Prostate gland (tissue), 2 donors: Measurements from ENCODE around the gene SPATA2. TPM values are rescaled to one million over a fixed set of nuclear protein-coding genes. Genes with fewer than 3 reads are reported as not detected.
A peak's percentile ranks its signal among the peaks of the same experiment; 100 is the strongest.
"Not testable (repeated sequence)": the region's sequence is repeated elsewhere in the genome, so short reads cannot be mapped to it uniquely, and the experiment has no call there.

Source experiments
- DNase-seq: peaks from one replicate; pipeline ENCODE4 v3.0.0-alpha.2; 2019; ENCODE audit warnings: low spot score
- H3K27ac ChIP-seq, 2 donors: fragments of 200-600 bp; sonication (generic); 2 replicates each; pipeline ENCODE4 v1.5.1; 2017 to 2019
- H3K27me3 ChIP-seq: fragments of 200-600 bp; sonication (generic); replicated peaks from 2 replicates; pipeline ENCODE4 v1.5.1; 2019; ENCODE audit not compliant: insufficient read depth
- H3K36me3 ChIP-seq, 2 donors: fragments of 200-600 bp; sonication (generic); 1 replicate in 1 of 2; 2 replicates in 1 of 2; pipeline versions ENCODE4 v1.5.1 to v1.8.1; 2017 to 2019
- H3K4me1 ChIP-seq: fragments of 200-600 bp; sonication (generic); replicated peaks from 2 replicates; pipeline ENCODE4 v1.5.1; 2019
- H3K4me3 ChIP-seq, 2 donors: fragments of 200-600 bp; sonication (generic); 2 replicates each; pipeline ENCODE4 v1.5.1; 2017 to 2019
- H3K9me3 ChIP-seq: fragments of 200-600 bp; sonication (generic); 2 replicates; pipeline ENCODE4 v1.5.1; 2017
- CTCF ChIP-seq, 4 experiments: fragments of 200-600 bp in 2 of 4; fragments of 450-650 bp in 2 of 4; sonication (generic) in 2 of 4; IDR thresholded peaks; 1 replicate in 3 of 4; 2 replicates in 1 of 4; pipeline ENCODE4 v1.5.1; 2016 to 2019; ENCODE audit warnings: antibody characterized with exemption in 4 of 4, mild to moderate bottlenecking in 2 of 4, moderate library complexity in 2 of 4
- POLR2A ChIP-seq: fragments of 450-650 bp; IDR thresholded peaks from one replicate; pipeline ENCODE4 v1.6.1; 2016; ENCODE audit warnings: antibody characterized with exemption, mild to moderate bottlenecking
- POLR2AphosphoS5 ChIP-seq: sonication (generic); formaldehyde crosslinking; IDR thresholded peaks from one replicate; pipeline ENCODE4 v1.6.1; 2017; ENCODE audit warnings: antibody characterized with exemption
- whole genome bisulfite sequencing: methylation state at CpG from one replicate; pipeline ENCODE4 v1.1.5; 2018; 5-methylcytosine and 5-hydroxymethylcytosine counted together
- intact Hi-C: fragments of 100-400 bp; cut with DNase I; formaldehyde crosslinking; loops from one replicate; pipeline ENCODE4 v1.14.2; 2022
- total RNA-seq, 2 donors: library from RNA; depleted of rRNA; stranded (reverse); fragments of >200 nt; gene quantifications; one replicate each; pipeline ENCODE4 v1.1.0, GENCODE V29; 2016

SPATA2 gene
- total RNA-seq, 2 donors from 2014 or later: 9.2 to 15.2 TPM

DNA sequence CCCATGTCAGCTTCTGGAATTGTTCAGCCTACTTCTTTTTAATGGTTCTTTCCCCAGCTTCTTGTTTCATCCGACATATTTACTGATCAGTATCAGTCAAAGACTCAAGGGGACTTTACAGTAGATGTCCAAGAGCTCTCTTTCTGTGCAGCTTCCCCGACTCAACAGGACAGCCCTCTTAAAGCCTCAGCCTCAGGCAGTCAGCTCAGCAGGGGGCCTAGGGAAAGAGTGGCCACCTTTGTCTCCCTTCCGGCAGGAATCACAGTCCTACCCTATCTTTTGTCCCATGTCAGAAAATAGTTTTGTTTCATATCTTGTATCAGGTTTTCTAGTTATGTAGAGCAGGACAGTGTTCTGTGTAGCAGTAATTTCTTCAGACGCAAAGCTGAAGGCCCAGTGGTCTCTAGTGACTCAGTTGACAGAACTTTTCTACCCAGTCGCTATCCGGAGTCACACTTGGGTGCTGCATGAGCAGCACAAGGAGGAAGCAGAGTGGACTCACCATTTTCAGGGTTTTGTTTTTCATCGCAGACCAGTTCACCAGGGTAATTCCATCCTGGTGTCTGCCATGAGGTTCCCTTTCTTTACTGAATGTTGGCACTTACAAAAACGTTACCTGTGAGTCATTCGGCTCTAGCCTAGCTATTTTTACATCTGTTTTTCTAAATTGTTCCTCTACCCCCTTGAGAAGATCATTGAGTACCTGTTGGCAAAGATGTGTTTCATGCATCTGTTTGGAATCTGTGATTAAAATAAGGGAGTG lies 47.7 kb downstream of the SPATA2 start:
- intact Hi-C loops: no loop called here
- 64% methylated on average over 9 of the region's 9 CpGs for WGBS
- H3K36me3 ChIP-seq: no peaks in the 10 kb centered on the region
- no peaks in the 10 kb centered on the region for H3K27me3 ChIP-seq
- H3K4me3 ChIP-seq: no peak overlapping the region
- no peak for TF ChIP-seq CTCF (IDR thresholded peaks at IDR 0.05)
- TF ChIP-seq POLR2AphosphoS5: no peak
- no peak for TF ChIP-seq POLR2A
- H3K9me3 ChIP-seq: no peaks in the 10 kb centered on the region
- no peaks in the 10 kb centered on the region for H3K4me1 ChIP-seq
- DNase-seq: no peak
- H3K27ac ChIP-seq: no peak overlapping the region

GRCh38 chr20:49866051-49866450 lies 49.3 kb downstream of the SPATA2 start:
- TF ChIP-seq POLR2A: no peak
- TF ChIP-seq CTCF (IDR thresholded peaks at IDR 0.05): no peak
- no peak for TF ChIP-seq POLR2AphosphoS5
- H3K9me3 ChIP-seq: no peaks in the 10 kb centered on the region
- H3K4me1 ChIP-seq: peaks cover 2% of the 10 kb centered on the region
- no peaks in the 10 kb centered on the region for H3K27me3 ChIP-seq
- H3K36me3 ChIP-seq: no peaks in the 10 kb centered on the region
- no peak overlapping the region for H3K27ac ChIP-seq
- no peak for DNase-seq
- intact Hi-C loops: no loop called here
- 88% methylated on average over 8 of the region's 8 CpGs for WGBS
- no peak overlapping the region for H3K4me3 ChIP-seq

- 88% methylated on average over 7 of the region's 7 CpGs for WGBS
- no peak overlapping the region for H3K27ac ChIP-seq
- DNase-seq: no peak
- no peak overlapping the region for H3K4me3 ChIP-seq
- no peak for TF ChIP-seq POLR2AphosphoS5
- no peak for TF ChIP-seq CTCF (IDR thresholded peaks at IDR 0.05)
- no peak for TF ChIP-seq POLR2A
- no peaks in the 10 kb centered on the region for H3K9me3 ChIP-seq
- no peaks in the 10 kb centered on the region for H3K36me3 ChIP-seq
- intact Hi-C loops: no loop called here
- H3K27me3 ChIP-seq: no peaks in the 10 kb centered on the region
- H3K4me1 ChIP-seq: peaks cover 5% of the 10 kb centered on the region
Observed at GRCh38 chr20:49865559-49865958, 49.8 kb downstream of the SPATA2 start.

DNA sequence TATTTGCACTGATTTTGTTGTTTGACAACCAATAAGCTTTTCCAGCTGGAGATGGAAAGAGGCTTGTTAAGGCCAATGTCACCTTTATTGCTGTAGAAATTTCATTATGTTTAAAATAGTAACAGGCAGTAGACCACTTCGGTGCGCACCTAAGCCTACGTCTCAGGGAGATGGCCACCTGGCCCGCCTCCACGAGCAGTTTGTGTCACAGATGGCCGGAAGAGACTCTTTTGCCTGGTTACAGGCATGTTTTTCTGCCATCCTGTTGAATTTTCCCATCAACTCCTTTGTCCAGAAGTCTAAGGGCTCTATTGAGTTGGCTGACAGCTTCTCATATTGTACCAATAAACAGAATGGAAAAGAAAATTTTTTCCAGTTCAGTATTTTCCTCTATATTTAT lies 51.7 kb downstream of the SPATA2 start:
- DNase-seq: no peak
- TF ChIP-seq CTCF (IDR thresholded peaks at IDR 0.05) (no peak), POLR2A (no peak)
- Histone ChIP-seq H3K9me3 (no peaks in the 10 kb centered on the region), H3K36me3 (peaks cover 0 to 3% of the 10 kb centered on the region in 2 donors), H3K27ac (no peak overlapping the region), H3K4me3 (no peak overlapping the region), H3K27me3 (no peaks in the 10 kb centered on the region), H3K4me1 (peaks cover 5% of the 10 kb centered on the region)
- intact Hi-C loops: no loop called here
- WGBS: 95% methylated on average over 6 of the region's 6 CpGs

DNA sequence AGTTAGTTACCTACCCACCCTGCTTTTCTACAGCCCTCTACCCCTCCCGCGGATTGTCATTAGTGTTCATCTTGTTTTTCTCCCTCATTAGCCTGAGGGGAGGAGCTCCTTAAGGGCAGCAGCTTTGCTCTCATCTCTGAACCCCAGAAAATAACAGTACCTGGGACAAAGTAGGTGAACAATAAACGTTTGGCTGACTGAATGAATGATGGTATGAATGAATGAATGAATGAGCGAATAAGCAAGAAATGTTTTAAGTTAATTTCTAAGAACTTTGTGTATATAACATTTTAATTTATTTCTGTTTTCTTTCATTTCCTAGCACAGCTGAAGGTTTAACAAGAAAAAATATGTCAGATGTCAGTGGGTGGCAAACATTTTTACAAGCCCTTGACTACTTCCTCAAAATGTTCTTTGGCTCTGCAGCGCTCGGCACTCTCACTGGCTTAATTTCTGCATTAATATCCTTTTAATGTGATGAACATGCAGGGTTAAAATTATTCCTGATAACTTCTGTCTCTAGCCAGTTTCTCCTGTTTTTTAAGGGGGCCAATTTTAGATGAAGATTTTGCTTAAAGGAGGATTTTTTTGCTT lies 52.6 kb downstream of the SPATA2 start:
- Histone ChIP-seq H3K36me3 (peaks cover 0 to 3% of the 10 kb centered on the region in 2 donors), H3K4me1 (peaks cover 5% of the 10 kb centered on the region), H3K9me3 (no peaks in the 10 kb centered on the region), H3K4me3 (no peak overlapping the region), H3K27ac (no peak overlapping the region), H3K27me3 (no peaks in the 10 kb centered on the region)
- WGBS: 76% methylated on average over 6 of the region's 6 CpGs
- intact Hi-C loops: no loop called here
- no peak for DNase-seq
- peak; percentile 47 for TF ChIP-seq POLR2AphosphoS5
- no peak for TF ChIP-seq CTCF (IDR thresholded peaks at IDR 0.05)
- TF ChIP-seq POLR2A: no peak

DNA sequence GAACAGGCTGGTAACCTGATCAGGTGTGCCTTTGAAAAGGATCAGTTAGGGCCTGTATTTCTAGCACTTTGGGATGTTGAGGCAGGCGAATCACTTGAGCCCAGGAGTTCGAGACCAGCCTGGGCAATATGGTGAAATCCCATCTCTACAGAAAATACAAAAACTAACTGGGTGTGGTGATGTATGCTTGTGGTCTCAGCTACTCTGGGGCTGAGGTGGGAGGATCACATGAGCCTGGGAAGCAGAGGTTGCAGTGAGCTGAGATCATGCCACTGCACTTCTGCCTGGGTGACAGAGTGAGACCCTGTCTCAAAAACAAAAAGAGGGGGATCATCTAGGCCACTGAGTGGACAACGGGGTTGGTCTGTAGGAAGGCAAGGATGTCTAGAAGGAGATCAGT lies 54.1 kb downstream of the SPATA2 start:
- 96% methylated on average over 3 of the region's 3 CpGs for WGBS
- intact Hi-C loops, H3K4me1 ChIP-seq, H3K9me3 ChIP-seq, H3K4me3 ChIP-seq, DNase-seq, H3K36me3 ChIP-seq, H3K27me3 ChIP-seq: not testable (repeated sequence)
- H3K27ac ChIP-seq: peak overlapping the region; percentile 20 to 59
